Muscle of arm (tissue), 14 donors: ENCODE results near the gene HEPACAM2. TPM values are rescaled to one million over a fixed set of nuclear protein-coding genes. Genes with fewer than 3 reads are reported as not detected.

ENCODE experiments used
- DNase-seq: peaks from one replicate; pipeline ENCODE4 v3.0.0-alpha.2; 2013
- long read RNA-seq, 11 donors: transcript quantifications; one replicate each; lab custom pipeline, GENCODE V29; 2026
- polyA plus RNA-seq, 12 donors: library from polyadenylated mRNA; unstranded; fragments of 120-200 nt; gene quantifications; one replicate each; pipeline ENCODE4 v1.2.1, GENCODE V29; 2013; ENCODE audit not compliant: insufficient read length in 12 of 12

HEPACAM2 gene
- polyA plus RNA-seq = 10 to 100 TPM in 1 of 12 donors, under 1 TPM in 3, not detected in 8; 0.18 to 20.1 (median 0.39) TPM
- long read RNA-seq, donor 1, transcript HEPACAM2-201 (9 exons, 2,122 nt) = minor isoform, 8 of 69 reads
- long read RNA-seq, donor 1, transcript HEPACAM2-202 (10 exons, 2,148 nt) = major isoform, 15 of 69 reads
- long read RNA-seq, donor 1, partial matches to known transcripts = 46 of 69 reads
- long read RNA-seq, donor 1, other reads (novel, unspliced or antisense) = 0 of 69 reads
- long read RNA-seq, donor 2 = 0 reads
- long read RNA-seq, donor 3 = 0 reads
- long read RNA-seq, donor 4 = 0 reads
- long read RNA-seq, donor 5 = 0 reads
- long read RNA-seq, donor 6 = 0 reads
- long read RNA-seq, donor 7 = 0 reads
- long read RNA-seq, donor 8, partial matches to known transcripts = 0 of 1 reads
- long read RNA-seq, donor 8, other reads (novel, unspliced or antisense) = 0 of 1 reads
- long read RNA-seq, donor 9 = 0 reads
- long read RNA-seq, donor 10 = 0 reads
- long read RNA-seq, donor 11 = 0 reads

DNA sequence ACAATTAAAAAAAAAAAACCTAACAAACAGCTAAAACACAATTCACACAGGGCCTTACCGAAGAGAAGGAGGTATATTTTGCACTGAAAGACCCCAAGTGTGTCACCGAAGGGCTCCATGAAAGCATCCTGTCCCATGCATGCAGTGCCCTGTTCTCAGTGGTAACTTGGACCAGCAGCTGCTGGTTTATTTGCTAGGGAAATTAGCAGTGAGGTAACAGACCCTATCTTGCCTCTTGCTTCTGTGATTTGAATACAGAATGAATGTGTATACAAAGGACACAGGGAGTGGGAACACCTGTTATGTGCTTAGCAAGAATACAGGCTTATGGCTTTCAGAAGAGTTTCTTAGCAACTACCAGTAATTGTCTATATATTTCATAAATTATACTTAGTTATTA is at the start of gene HEPACAM2:
Gene HEPACAM2 (minus strand): TSS at position 160 of the 400 bp plus-strand sequence.
- no peak for DNase-seq

DNA sequence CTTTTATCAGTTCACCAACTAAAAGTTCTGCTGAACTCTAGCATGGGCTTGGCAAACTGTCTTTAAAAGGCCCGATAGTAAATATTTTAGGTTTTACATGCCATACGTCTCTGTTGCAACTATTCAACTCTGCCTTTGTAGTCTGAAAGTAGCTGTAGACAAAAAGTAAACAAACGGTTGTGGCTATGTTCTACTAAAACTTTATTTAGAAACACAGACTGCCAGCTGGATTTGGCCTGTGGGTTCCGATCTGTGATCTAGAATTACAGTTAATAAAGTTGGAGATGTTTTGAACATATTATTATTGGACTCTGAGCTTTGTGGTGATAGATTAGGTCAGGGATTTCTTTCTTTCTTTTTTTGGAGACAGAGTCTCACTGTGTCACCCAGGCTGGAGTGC is 39.0 kb upstream of the HEPACAM2 start:
- no peak for DNase-seq

DNA sequence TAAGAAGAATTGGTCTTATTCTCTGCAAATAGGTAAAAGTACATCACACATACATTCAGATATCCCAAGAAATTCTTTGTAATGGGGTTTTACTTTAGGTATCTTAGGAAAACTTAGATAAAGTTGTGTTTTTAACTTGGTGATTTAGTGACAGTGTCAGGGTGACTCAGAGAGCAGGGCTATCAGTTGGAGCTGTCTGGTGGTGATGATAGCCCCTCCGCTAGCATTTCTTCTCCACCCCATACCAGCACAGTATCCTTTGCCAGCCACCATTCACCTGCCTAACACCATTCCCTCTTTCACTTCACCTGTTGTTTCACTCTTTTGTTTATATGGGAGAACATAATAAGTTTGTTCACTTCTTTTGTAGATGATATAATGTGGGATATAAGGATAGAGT is 36.3 kb upstream of the HEPACAM2 start:
- DNase-seq = no peak

DNA sequence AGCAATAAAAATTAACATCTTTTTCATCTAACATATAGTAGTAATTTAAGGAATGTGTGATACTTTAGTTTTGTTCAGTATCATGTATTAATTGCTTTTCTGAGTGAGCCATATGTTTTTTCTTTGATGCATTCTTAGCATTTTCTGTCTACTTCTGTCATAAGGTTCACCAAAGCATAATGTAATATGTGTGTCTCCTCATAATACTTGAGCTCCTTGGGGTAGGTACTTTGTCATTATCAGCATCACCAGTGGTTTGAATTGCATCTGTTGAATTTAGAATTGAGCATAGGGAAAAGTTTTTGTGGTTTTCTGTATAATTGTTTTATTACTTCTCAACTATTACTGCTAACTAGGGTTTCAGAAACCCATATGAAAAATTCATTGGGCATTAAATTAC is 32.4 kb upstream of the HEPACAM2 start:
- no peak for DNase-seq

DNA sequence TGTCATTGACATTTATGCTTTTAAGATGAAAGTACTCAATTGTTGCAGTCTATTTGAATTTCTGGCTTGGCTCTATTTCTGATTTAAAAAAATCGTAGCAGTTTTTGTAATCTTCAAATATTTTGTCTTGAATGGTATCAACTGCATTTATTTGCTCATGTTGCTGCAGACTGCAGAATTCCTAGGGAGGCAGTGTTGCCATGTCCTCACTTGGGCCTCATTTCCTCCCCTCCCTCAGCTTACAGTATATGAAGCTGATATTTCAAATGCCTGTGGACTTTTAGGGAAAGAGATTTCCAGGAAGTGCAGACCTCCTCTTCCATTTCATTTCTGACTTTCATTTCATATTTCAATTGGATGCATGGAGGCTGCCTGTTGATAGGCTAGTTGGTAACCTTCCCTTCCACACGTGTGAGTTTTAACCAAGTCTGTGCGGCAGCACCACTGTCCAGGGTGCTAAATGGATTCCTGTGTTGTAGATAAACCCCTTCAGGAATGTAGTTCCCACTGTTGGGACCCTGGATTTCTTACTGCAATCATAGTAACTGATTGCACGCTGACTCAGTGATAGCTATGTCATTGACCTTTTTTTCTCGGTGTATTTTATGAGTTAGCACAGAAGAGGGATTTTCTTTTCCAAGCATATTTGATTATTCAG is 23.4 kb upstream of the HEPACAM2 start:
- DNase-seq = no peak

DNA sequence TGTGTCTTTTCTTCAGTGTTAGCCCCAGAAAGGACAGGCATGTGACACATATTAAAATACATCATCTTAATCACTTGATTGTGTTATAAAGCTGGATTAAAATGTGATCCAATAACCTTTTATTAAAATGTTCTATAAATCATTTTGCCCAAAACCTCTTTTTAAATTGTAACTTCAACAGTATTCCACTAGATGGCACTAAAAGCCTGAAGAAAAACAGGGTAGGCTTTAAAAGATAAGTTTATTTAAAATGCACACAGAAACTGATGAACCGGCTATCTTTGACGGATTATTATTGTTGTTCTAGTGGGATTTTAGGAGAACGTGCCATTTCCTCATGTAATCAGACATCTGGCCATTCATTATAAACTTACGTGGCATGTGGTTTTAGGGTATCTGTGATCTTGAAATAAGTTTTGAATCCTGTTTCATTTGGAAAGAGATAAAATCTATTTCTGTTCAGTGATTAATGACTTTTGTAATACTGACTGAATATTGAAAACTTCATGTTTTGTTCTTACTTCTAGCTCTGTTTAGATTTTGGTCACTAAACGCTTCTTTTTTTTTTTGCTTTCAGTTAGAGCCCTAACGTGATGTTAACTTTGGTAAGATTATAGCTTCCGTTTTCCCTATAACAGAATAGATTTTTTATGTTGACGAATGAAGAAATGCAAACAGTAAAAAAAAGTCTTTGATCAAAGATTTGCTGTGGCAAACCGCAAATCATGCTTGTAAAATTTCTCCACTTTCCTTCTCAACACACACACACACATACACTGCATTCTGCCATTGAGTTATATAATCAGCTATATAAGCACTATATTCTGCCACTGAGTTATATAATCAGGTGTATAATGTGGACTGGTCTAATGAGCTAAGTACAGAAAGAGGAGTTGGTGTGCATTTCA is 19.5 kb upstream of the HEPACAM2 start:
- DNase-seq = no peak

DNA sequence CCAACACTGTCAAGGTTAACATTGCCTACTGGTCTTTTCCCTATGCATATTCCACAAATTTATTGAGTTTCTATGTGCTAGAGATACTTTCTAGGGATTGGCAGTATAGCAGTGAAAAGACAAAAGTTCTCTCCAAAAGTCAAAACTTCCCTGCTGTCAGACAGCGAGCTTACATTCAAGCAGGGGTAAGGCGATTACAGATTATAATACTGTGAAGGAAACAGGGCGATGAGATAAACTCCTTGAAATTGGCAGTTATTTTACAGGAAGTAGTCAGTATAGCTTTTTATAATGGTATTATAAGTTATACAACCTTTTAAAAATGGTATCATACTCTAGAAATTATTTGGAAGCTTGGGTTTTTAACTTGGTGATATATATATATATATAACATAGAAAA is 15.8 kb upstream of the HEPACAM2 start:
- DNase-seq = no peak

DNA sequence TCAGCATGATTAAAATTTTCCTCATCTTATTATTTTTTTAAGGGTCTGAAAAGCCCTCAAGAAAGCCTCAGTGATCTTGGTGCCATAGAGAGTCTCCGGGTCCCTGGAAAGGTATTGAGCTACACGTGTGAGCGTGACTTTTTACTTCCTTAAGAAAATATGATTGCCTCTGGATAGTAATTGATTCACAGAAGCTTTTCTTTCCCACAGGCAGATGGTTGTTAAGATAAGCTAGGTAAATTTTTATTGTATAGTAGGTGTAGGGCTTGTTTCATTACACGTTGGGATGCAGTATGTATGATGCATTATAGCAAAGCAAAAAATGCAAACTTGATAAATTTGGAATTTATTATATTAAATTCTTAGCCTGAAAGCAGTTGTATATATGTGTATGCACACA is 13.6 kb upstream of the HEPACAM2 start:
- DNase-seq = no peak

DNA sequence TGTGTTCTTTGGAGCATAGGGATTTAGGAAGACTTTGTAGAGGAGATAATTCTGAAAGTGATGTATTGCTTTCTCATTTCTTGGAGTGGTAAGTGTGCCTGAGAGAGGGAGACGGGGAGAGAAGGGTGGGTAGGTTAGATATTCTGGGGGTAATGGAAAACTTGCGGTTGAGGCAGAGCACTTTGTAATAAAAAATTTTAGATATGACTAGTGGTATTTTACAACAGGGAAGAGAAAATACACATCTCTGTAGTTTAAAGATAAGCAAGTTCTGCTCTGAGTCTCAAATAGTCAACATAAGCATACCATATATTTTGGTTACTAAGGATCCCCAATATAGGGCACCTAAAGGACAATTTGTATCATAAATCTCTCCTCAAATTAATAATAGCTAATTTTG is 12.5 kb upstream of the HEPACAM2 start:
- DNase-seq = no peak

DNA sequence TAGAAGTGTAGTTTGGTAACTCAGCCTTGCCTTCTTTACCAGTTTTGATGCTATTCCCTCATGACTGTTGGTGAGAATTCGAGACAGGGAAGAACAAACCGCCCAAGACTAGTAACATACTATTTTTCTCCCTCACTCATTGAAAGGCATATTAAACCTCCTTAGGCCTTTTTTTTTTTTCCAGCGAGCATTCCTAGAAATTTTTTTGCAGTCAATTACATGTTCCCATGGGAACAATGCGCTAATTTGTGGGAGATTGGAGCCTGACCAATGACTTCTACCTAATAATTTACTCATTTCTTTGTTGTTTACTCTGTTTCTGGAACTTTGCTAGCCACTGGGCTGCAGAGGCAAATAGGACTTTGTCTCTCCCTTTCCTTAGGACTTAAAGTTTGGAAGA is 11.9 kb upstream of the HEPACAM2 start:
- no peak for DNase-seq

DNA sequence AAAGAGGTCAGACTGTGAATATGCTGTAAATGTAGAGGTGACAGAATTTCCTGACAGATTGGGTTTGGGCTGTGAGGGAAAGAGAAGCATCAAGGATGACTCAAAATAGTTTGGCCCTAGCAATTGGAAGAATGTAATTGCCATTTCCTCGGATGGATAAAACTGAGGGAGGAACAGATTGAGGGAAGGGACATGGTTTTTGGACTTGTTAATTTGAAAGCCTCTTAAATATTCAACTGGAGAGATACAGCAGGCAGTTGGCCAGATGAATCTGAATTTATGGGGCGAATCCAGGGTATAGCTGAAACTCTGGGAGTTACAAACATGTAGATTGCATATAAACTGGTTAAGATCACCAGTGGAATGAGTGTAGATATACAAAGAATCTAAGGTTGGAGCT is 9.3 kb upstream of the HEPACAM2 start:
- no peak for DNase-seq

DNA sequence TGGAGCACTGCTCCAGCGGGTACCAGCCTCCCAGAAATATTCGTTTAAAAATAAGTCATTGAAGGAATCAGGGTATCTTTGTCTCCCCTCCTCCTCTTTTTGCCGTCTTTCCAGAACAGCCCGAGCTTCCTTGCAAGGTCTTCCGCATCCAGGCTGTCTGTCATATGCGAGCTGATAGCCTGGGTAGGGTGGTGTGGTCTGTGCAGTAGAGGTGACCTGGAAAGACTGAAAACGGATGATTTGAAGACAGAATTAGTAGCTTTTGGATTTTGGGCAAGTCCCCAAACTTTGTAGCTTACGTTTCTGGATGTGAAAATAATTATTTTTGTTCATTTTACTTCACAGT is 6.4 kb upstream of the HEPACAM2 start:
- no peak for DNase-seq

DNA sequence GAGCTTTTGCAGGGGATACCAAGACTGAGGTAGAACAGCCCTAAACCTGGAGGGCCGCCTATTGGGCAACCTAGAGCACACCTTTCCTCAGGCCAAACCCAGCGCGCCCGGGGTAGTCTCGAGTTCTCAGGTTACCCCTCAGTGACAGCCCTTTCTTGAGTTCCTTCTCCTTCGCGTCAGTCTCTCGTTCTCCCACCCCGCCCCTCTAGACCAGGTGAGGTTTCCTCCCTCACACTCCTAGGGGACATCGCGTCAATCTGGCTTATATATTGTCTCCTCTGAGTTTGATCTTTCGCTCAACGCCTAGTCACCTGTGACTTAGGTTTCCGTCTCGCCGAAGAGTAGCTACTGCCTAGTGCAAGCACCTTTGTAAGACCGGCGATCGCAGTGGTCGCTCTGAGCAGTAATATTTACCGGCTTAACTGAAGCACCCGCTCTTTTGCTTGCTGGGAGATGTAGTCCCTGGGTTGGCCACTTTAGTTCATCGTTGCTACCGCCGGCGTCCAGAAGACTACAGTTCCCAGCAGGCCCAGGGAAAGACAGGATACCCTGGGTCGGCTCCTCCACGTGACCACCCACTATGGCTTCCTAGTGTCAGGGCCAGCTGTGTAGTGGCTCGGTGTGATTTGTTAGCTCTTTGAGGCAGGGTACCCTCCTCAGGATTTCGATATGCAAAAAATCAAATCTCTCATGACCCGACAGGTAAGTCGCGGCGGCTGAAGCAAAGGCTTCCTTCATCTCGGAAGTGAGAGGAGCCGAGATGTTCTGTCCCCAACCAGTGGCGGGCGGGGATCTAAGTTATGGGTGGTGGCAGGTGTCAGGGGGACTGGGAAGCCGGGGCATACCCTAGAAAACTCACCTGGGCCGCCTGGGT is 5.8 kb upstream of the HEPACAM2 start, which contains the start of gene VPS50:
Gene VPS50 (plus strand): TSS at position 568 of the 874 bp plus-strand sequence. CDS start 102 bp downstream, at position 670.
- DNase-seq = peak; percentile 96

DNA sequence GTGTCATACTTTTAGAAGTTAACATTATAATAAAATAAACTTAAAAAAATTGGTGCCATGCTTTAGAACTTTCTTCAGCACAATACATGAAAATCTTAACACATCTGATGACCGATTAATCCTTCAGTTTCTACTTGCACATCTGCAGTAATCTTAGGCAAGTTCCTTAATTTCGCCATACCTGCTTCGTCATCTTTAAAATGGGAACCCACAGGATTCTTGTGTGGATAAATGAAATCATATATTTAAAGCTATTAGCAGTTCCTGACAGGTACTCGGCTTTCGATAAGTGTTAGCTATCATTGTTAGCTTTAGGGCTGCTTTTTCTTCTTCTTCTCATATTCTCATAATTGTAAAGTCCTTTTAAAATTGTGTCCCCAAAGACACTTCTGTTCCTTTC is 5.0 kb upstream of the HEPACAM2 start:
- DNase-seq = no peak

DNA sequence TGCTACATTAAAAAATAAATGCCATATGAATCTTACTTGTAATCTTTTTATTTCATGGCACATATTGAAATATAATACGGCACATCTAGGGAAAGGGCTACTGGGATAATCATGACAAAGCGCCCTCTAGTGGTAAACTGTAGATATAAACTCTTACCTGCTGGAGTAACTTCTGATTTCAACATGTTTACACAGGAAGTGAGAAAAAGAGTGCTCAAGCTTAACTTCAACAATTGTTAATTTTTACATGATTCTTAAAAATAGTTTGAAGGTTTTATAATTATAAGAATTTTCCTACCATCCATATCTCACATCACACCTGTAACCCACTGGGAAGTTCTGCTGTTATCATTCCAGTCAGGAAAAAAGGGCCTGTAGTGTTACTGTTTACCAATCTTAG is 2.0 kb upstream of the HEPACAM2 start:
- DNase-seq = peak; percentile 46

DNA sequence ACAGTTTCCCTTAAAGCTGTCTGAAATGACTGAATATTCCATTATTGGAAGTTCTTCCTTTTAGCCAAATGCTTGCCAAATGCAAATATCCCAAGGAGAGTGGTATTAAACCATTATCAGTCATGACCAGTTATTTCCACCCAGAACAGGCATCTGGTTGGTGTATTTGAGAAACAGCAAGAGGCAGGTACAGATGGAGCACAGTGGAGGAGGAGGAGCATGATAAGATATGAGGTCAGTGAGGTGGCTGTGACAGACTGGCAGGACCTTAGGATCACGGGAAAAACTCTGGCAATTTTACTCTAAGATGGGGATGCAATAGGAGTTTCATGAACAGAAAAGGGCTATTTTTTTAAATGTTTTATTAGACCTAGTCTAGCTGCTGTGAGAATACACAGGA is 6.4 kb downstream of the HEPACAM2 start:
- DNase-seq = no peak

DNA sequence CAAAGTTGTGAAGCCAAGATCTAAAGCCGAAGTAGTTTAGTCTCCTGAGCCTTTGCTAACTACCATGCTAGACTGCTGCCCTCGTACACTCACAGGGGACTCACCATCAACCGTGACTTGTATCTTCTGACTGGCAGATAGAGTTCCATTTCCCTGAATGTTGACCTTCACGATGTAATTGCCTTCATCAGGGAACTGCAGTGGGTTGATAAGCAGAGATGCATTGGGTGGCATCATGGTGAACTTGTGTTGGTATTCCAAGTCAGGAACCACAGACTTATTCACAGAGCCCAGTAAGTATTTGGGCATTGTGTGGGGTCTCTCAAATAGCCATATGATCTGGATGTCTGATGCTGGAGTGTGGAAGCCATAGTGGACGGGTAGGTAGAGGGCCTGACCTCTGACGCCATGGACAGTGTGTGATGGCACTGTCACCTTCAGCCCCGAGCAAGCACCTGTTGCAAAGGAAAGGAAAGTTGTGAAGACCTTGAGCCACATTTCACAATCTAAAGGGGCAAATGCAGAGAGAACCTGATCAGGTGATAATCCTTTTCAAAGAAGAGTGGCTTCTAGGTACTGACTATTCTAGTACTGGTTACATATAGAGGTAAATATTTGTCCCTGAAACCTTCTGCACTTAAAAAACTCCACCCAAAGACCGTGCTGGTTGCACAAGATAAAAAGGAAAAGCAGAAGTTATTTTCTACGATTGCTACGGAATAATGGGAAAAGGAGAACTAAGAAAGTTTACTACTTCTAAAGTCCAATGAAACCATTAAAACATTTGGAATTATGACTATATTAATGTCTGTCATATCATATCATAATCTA is 7.1 kb downstream of the HEPACAM2 start:
- no peak for DNase-seq

DNA sequence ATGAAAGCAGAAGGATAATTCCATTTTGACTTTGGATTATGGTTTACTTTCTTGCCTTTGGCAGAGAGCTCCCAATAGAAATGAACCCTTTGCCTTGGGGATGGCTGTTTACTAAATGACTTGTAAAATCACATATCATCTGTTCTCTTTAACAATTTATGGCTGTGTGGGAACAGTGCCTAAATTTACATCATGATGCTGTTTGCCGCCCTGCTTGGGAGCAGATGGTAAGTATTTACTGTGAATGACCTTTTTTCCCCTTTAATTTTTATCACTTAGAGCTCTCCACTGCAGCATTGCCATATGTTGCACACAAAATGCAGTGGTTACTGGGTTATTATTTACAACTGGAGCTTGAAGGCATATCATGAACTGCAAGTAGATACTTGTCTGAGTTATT is 13.4 kb downstream of the HEPACAM2 start:
- no peak for DNase-seq

DNA sequence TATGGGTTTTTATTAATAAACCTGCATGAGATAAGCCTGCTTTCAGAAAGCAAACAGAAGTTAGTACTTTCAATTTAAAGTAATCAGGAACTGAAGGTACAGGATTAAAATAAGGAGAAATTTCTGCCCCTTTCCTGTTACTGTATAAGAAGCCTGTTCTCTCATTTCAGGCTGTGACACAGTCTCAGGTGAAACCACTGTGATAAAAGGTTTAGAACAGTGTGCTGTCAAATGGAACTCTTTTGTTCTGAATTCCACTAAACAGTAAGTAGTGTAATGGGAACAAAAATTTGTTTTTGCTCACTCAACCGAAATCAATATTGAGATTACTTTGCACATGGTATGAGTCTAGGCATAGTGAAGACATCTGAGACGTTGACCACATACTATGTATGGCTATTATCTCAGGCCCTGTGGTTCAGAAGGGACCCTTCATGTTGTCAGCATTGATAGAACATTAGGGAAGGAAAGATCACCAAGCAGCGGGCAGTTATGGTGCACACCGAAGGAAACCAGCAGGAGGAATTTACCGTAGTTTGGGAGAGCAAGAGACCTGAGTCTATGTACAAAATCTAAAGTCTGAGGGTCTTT is 14.9 kb downstream of the HEPACAM2 start:
- DNase-seq = no peak

DNA sequence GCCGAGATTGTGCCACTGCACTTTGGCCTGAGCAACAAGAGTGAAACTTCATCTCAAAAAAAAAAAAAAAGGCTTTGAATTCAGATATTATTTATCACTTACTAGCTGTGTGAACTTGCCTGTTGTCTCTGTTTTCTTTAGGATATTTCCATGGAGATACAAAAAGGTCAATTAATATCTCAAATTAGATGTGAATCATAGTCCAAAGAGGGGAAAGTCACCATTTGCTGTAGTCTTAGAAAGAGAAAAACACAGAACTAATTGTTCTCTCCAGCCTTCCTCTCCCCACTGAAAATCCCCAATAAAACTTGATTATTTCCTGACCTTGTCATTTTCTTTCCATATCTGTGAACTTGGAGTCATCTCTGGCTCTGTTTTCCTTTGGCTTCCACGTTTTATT is 21.2 kb downstream of the HEPACAM2 start:
- no peak for DNase-seq
